HG03066 (cell line): ENCODE measurements around the gene PPP6R3.
"Not testable (repeated sequence)": the region's sequence is repeated elsewhere in the genome, so short reads cannot be mapped to it uniquely, and the experiment has no call there.

Experiments used
- ATAC-seq: cut with Tn5 transposase; IDR thresholded peaks from one replicate; pipeline ENCODE4 v1.9.1; 2021; ENCODE audit warnings: low read depth; ENCODE audit not compliant: unreplicated experiment

PPP6R3 gene

GRCh38 chr11:68434159-68434558 is 26.4 kb upstream of the PPP6R3 start:
- not testable (repeated sequence) for ATAC-seq

DNA sequence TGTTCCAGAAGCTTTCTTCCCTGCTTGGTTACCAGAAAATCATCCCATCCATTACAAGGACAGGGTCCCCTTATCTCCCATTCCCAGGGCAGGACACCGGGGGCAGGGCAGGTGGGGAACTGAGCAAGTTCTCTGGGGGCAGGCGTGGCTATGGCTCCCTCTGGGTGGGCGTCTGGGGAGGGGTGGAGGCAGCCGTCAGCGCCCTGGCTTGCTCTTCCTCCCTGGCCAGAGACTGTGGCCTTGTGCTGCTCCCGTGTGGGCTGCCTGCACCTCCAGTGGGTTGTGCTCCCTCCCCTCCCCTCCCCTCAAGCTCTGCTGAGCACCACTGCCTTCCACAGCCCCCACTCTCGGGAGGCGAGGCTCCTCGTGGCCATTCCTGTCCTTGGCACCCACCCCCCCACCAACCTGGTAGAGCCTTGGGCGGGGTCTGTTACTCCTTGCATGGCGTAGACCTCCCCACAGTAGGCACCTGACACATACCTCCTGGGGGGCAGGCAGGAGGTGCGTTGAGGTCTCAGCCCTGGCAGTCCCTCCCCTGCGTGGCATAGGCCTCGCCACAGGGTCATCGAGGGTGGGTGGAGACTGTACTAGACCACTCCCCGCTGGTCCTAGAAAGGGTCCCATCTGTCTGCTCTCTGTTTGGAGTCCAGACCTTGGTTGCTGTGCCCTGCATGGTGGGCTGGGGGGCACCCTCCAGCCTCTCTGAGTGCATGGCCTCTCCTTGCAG is 24.2 kb upstream of the PPP6R3 start:
- ATAC-seq = no peak

GRCh38 chr11:68436985-68437926 is 23.3 kb upstream of the PPP6R3 start:
- no peak for ATAC-seq

DNA sequence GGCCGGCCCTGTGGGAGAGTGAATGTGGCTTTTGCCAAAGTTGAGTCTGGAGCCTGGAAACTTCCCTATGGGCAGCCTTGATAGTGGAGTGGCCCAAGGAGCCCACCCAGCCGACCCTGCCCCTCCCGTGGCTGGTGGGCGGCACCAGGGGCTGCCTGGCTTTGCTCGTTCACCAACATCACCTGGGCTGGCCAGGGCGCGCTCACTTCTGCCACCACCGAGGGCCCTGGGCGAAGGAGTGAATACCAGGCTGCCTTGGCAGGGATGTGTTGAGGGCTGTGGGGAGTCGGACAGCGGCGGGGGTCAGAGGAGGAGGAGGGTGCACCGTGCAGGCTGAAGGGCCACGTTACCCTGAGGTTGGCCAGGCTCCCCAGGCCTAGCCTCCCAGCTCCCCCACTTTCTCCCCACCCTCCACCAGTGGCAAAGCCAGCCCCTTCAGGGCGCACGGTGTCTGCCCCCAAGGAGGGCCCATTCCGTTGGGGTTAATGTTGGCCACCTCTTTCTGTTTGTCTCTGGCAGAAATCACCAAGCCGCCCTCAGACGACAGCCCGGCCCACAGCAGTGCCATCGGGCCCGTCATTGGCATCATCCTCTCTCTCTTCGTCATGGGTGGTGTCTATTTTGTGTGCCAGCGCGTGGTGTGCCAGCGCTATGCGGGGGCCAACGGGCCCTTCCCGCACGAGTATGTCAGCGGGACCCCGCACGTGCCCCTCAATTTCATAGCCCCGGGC is 22.5 kb upstream of the PPP6R3 start:
- ATAC-seq = no peak

DNA sequence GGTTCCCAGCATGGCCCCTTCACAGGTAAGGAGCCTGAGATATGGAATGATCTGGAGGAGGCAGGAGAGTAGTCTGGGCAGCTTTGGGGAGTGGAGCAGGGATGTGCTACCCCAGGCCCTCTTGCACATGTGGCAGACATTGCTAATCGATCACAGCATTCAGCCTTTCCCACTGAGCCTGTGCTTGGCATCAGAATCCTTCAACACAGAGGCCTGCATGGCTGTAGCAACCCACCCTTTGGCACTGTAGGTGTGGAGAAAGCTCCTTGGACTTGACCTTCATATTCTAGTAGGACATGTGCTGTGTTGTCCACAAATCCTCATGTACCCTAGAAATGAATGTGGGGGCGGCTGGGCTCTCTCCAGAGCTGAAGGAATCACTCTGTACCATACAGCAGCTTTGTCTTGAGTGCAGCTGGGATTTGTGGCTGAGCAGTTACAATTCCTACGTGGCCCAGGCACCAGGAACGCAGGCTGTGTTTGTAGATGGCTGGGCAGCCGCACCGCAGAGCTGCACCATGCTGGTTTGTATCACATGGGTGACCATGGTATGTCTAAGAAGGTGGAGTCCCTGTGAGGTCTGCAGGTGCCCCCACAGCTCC is 21.8 kb upstream of the PPP6R3 start:
- no peak for ATAC-seq

DNA sequence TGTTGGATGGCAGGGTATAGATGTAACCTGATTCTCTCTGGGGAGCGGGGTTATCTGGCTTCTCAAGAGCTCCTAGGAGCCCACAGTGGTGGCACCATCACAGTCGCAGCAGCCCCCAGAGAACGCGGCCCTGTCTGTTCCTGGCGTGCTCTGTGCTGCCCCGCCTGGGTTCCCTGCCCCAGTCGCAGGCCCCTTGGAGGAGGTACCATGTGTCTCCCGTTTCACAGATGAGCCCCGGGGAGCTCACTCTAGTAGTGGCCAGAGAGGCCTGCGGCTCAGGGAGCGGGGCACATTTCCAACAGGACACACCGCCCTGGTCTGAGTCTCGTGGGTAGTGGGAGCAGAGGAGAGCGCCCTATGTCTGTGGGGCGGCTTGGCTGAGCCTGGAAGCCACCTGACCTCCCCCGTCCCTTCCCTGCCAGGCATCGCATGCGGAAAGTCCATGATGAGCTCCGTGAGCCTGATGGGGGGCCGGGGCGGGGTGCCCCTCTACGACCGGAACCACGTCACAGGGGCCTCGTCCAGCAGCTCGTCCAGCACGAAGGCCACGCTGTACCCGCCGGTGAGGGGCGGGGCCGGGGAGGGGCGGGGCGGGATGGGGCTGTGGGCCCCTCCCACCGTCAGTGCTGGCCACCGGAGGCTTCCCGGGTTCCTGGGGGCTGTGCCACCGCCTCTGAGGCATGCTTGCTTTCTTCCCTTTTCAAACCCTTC is 21.0 kb upstream of the PPP6R3 start:
- ATAC-seq = no peak

DNA sequence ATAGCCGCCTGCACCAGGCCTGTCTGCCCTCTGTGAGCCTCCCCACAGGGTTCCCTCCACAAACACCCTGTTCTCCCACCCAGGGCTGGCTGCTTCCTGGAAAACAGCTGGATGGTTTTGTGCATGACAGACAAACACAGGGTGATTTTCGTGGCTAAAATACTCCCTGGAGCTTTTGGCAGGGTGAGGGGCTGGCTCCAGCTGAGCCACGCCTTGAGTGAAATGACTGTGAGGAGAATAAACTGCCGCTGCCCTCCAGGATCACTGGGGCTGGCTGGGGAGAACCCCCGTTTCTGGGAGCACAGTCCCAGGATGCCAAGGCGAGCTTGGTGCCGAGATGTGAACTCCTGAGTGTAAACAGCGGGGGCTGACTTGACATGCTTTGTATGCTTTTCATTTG is 20.3 kb upstream of the PPP6R3 start:
- no peak for ATAC-seq

DNA sequence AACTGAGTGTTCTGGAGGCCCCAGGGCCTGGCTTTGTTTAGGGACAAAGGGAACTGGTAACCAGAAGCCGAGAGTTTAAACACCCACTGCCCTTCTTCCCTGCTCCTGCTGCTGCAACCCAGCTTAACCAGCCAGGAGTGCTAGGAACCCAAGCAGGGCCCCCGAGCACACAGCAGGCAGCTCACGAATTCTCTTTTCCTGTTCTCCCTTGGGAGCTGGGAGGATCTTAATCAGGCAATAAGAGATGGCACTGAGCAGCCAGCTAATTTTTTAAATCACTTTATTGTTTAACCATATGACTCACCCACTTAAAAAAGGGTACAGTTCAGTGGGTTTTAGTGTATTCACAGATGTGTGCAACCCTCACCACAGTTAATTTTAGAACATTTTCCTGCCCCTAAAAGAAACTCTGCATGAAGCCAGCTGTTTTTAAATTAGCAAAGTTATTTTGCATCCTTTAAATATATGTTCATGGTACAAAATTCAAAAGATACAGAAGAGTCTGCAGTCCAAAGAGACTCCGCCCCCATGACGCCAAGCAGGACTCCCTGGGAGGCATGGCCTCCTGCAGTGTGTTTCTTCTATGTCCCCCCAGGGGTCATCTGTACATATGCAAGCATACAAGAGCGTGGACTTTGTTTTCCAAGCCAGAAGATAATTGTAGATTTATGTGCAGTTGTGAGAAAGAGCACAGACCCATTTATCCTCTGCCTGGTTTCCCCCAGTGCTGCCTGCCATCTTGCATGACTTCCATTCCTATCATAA is 18.9 kb upstream of the PPP6R3 start:
- ATAC-seq = no peak

GRCh38 chr11:68442433-68442832 is 18.1 kb upstream of the PPP6R3 start:
- ATAC-seq = no peak

DNA sequence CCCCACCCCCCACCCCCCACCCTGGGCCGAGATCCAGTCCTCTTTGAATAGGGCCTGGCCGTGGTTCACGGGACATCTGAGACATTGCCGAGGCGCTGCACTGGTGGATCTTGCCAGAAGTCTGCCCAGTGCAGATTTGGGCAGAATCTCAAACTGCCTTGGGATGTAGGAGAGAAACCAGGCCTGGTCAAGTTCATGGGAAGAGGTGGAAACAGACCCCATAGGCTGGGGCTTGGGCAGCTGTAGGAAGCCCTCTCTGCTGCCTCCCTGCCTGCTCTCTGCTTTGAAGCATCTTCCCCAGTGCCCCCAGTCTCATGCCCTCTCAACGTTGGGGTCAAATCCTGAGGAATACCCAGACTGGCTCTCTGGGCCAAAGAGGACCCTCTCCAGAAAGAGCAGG is 16.0 kb upstream of the PPP6R3 start:
- no peak for ATAC-seq

DNA sequence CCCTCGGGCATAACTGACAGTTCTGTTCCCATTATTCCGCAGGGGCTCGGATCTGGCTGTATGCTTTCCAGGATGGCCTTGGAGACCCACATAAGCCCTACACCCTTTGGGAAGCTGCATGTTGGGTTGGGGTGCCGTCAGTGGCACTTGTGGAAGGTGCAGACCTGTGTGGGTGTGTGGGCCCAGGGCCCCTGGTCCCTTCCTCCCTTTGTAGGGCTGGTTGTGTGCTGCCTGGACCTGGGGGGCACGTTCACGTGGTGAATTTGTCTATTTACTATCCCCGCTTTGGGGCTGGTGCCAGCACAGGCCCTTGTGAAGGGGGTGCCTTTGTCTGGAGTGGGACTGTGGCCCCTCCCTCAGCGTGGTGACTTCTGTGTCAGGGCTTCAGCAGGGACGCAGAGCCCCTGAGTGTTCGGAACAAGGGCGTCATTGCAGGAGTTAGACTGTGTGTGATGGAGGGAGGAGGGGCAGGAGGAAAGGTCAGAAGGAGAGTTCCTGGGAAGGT is 15.0 kb upstream of the PPP6R3 start:
- ATAC-seq = no peak

GRCh38 chr11:68446046-68446725 is 14.4 kb upstream of the PPP6R3 start:
- no peak for ATAC-seq

DNA sequence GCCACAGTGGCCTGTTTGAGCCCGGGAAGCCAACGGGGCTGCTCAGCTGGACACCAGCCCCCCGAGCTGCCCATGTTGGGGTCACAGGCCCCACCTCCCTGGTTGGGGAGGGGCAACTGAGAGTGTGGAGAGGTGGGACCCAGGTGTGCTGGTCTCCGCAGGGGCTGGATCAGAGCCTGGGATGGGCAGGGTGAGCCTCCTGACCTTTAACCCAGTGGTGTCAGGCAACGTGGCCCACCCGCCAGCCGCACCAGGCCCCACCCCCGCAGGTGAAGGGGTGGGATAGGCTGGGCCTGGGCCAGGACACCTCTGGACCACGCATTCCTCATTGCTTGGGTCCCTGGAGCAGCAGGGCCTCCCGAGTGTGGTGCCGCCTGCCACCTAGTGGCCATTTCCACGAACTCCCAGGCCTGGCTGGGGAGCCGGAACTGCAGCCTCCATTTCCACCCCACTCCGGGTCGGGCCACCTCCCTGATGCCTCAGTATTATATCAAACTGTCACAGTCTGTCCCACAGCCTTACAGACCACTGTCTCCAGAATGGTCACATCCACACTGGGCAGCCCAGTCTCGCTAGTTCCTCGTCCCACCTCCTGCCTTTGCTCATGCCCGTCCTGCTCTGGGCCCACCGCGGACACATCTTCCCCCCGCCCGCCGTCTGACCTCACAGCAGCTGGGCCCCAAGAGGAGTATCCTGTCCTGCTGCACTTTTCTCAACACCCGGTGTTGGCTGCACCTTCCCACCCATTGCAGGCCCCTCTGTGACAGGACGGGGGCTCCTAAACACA is 13.3 kb upstream of the PPP6R3 start:
- no peak for ATAC-seq

- not testable (repeated sequence) for ATAC-seq
These were observed 12.6 kb upstream of the PPP6R3 start for GRCh38 chr11:68447914-68448313.

GRCh38 chr11:68448604-68449011 is 11.9 kb upstream of the PPP6R3 start:
- ATAC-seq = no peak

DNA sequence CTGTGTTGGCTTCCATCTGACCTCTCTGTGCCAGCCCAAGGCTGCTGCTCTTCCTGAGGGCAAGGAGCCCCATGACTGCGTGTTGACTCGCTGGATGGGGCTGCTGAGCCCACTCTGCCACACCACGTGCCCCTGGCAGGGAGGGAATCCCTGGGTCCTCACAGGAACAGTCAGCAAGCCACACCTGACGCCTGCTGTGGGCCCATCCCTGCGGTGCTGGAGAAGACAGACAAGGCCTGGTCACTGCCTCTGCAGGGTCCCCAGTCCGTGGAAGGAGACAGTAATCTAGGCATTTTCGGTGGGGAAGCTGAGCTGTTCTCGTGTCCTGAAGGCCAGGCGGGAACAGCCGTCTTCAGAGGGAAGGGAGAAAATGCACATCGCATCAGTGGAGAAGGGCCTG is 10.6 kb upstream of the PPP6R3 start:
- no peak for ATAC-seq

DNA sequence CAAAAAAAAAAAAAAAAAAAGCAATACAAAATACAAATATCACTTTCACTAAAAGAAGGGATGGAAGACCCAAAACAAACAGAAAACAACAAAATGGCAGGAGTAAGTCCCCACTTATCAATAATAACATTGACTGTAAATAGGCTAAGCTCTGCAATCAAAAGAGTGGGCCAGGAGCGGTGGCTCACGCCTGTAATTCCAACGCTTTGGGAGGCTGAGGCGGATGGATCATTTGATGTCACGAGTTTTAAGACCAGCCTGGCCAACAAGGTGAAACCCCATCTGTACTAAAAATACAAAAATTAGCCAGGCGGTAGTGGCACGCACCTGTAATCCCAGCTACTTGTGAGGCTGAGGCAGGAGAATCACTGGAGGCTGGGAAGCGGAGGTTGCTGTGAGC is 9.8 kb upstream of the PPP6R3 start:
- ATAC-seq = no peak

- ATAC-seq = no peak
These were observed 5.8 kb upstream of the PPP6R3 start for GRCh38 chr11:68454767-68455166.
